Right renal pelvis (tissue), 4 donors: Measurements from ENCODE around the gene TMPRSS11E. TPM values are rescaled to one million over a fixed set of nuclear protein-coding genes. Genes with fewer than 3 reads are reported as not detected.

ENCODE experiments used
- polyA plus RNA-seq, 4 donors: library from polyadenylated mRNA; unstranded; fragments of 120-200 nt; gene quantifications; one replicate each; pipeline ENCODE4 v1.2.1, GENCODE V29; 2013; ENCODE audit not compliant: insufficient read length in 4 of 4

The TMPRSS11E gene
- polyA plus RNA-seq, 4 donors: 0.10 to 0.21 TPM; not detected in 2

Other genes with a start within 250 kb of the TMPRSS11E start
- gene TMPRSS11B, start 201.8 kb upstream of the TMPRSS11E start, polyA plus RNA-seq: under 1 TPM in 1 of 4 donors, not detected in 3; 0.09 TPM
- gene YTHDC1, start 97.4 kb upstream of the TMPRSS11E start, polyA plus RNA-seq: 100 to 1,000 TPM; 155 to 188 (median 177) TPM
- gene UGT2B17, start 128.9 kb downstream of the TMPRSS11E start, polyA plus RNA-seq: under 1 TPM in 1 of 4 donors, not detected in 3; 0.07 TPM
- gene UGT2B15, start 223.2 kb downstream of the TMPRSS11E start, polyA plus RNA-seq: under 1 TPM in 2 of 4 donors, not detected in 2; 0.06 to 0.13 TPM